Measurements from ENCODE around the gene KHNYN.

Gene KHNYN

GRCh38 chr14:24384169-24384568 is 45.6 kb upstream of the KHNYN start:
- Histone ChIP-seq H3K4me1 (ENCODE audit: control insufficient read depth, insufficient read depth, low read length) (peaks cover 5% of the 10 kb centered on the region), H3K4me3 (ENCODE audit: low read depth, low read length) (no peak overlapping the region), H3K36me3 (ENCODE audit: control insufficient read depth in 2 of 2, insufficient read depth in 1 of 2, low read length in 2 of 2) (no peaks in the 10 kb centered on the region), H3K27ac (ENCODE audit: extremely low read depth, low read depth, low read length) (no peak overlapping the region), H3K9me3 (ENCODE audit: control insufficient read depth, insufficient read depth, low read depth, low read length) (no peaks in the 10 kb centered on the region)
- POLR2A ChIA-PET, result no interaction called here
- CTCF ChIA-PET, result interaction anchor here (0.5 to 1.2 kb wide), 3 partner anchors 9 to 19 kb away, joined by 3 read pairs; no protein-coding TSS in a partner anchor
- TF ChIP-seq ZNF175 (tag by site-specific recombination; IDR thresholded peaks at IDR 0.05), result no peak
- no peak for TF ChIP-seq ZNF747 (tag by site-specific recombination; IDR thresholded peaks at IDR 0.05)
- no peak for TF ChIP-seq ZNF624 (tag by site-specific recombination; IDR thresholded peaks at IDR 0.05)
- TF ChIP-seq ZNF280C (tag by site-specific recombination; IDR thresholded peaks at IDR 0.05), result no peak
- no peak for TF ChIP-seq ZNF23 (tag by site-specific recombination; IDR thresholded peaks at IDR 0.05; ENCODE audit: borderline replicate concordance)
- TF ChIP-seq ZNF623 (tag by site-specific recombination; IDR thresholded peaks at IDR 0.05), result no peak
- TF ChIP-seq ZNF704 (tag by site-specific recombination; IDR thresholded peaks at IDR 0.05), result no peak
- no peak for TF ChIP-seq ZNF426 (tag by site-specific recombination; IDR thresholded peaks at IDR 0.05)
- TF ChIP-seq PRDM1 (tag by site-specific recombination; IDR thresholded peaks at IDR 0.05), result no peak
- no peak for TF ChIP-seq SCRT2 (tag by site-specific recombination; IDR thresholded peaks at IDR 0.05)
- no peak for TF ChIP-seq ZNF558 (tag by site-specific recombination; IDR thresholded peaks at IDR 0.05)
- TF ChIP-seq ZNF354C (tag by site-specific recombination; IDR thresholded peaks at IDR 0.05; ENCODE audit: borderline replicate concordance, low read depth), result no peak
- no peak for TF ChIP-seq ZNF654 (tag by site-specific recombination; IDR thresholded peaks at IDR 0.05; ENCODE audit: low read depth)
- no peak for TF ChIP-seq ZNF148 (tag by site-specific recombination; IDR thresholded peaks at IDR 0.05; ENCODE audit: borderline replicate concordance)
- TF ChIP-seq ZNF157 (tag by site-specific recombination; IDR thresholded peaks at IDR 0.05), result no peak
- no peak for TF ChIP-seq ZNF121 (tag by site-specific recombination; IDR thresholded peaks at IDR 0.05)
- TF ChIP-seq KLF17 (tag by site-specific recombination; IDR thresholded peaks at IDR 0.05), result no peak

- CTCF ChIA-PET, result interaction anchor here (0.6 to 1.5 kb wide), 4 partner anchors 10 to 77 kb away, joined by 3 to 4 read pairs (median 4); partner anchors contain the start of gene CIDEB
- TF ChIP-seq ZBTB49 (tag by site-specific recombination; IDR thresholded peaks at IDR 0.05; ENCODE audit: low read depth), result no peak
- TF ChIP-seq PRDM1 (tag by site-specific recombination; IDR thresholded peaks at IDR 0.05), result no peak
- TF ChIP-seq KLF17 (tag by site-specific recombination; IDR thresholded peaks at IDR 0.05), result no peak
- no peak for TF ChIP-seq KLF16 (tag by site-specific recombination; IDR thresholded peaks at IDR 0.05)
- TF ChIP-seq ELK4 (IDR thresholded peaks at IDR 0.05; ENCODE audit: borderline replicate concordance, low read depth, low read length), result no peak
- no peak for TF ChIP-seq SETDB1 (IDR thresholded peaks at IDR 0.05; ENCODE audit: insufficient read length, low read length)
- TF ChIP-seq ZNF600 (tag by site-specific recombination; IDR thresholded peaks at IDR 0.05), result no peak
These were observed 44.2 kb upstream of the KHNYN start for GRCh38 chr14:24385524-24385923.

More at GRCh38 chr14:24385524-24385923, 44.2 kb upstream of the KHNYN start:
- POLR2A ChIA-PET, result interaction anchor here (0.6 kb wide), 2 partner anchors 13 to 107 kb away, joined by 3 read pairs; no protein-coding TSS in a partner anchor
- Histone ChIP-seq H3K36me3 (ENCODE audit: control insufficient read depth in 2 of 2, insufficient read depth in 1 of 2, low read length in 2 of 2) (no peaks in the 10 kb centered on the region), H3K4me3 (ENCODE audit: low read depth, low read length) (no peak overlapping the region), H3K9me3 (ENCODE audit: control insufficient read depth, insufficient read depth, low read depth, low read length) (no peaks in the 10 kb centered on the region), H3K4me1 (ENCODE audit: control insufficient read depth, insufficient read depth, low read length) (peaks cover 6% of the 10 kb centered on the region), H3K27ac (ENCODE audit: extremely low read depth, low read depth, low read length) (no peak overlapping the region)

Data from HEK293 (cell line).